GM12878 (cell line): Measurements from ENCODE around the gene MYL6B. TPM values are rescaled to one million over a fixed set of nuclear protein-coding genes. Genes with fewer than 3 reads are reported as not detected.

Source experiments
- ATF7 ChIP-seq: fragments of 450-650 bp; IDR thresholded peaks from 2 replicates; pipeline ENCODE4 v1.6.1; 2016; ENCODE audit warnings: low read depth, mild to moderate bottlenecking
- KDM1A ChIP-seq: fragments of 200-600 bp; sonication (generic); IDR thresholded peaks from 2 replicates; pipeline ENCODE4 v1.6.1; 2016; ENCODE audit warnings: borderline replicate concordance
- MAX ChIP-seq: IDR thresholded peaks from 2 replicates; pipeline ENCODE4 v1.6.1; 2012; ENCODE audit warnings: low read depth, low read length, improper control_type of control experiment
- MXI1 ChIP-seq: fragments of 150-350 bp; IDR thresholded peaks from 2 replicates; pipeline ENCODE4 v1.6.1; 2011; ENCODE audit warnings: low read depth, mild to moderate bottlenecking, inconsistent platforms, low read length, improper control_type of control experiment
- NR2C2 ChIP-seq: IDR thresholded peaks from 2 replicates; pipeline ENCODE4 v1.6.1; 2011; ENCODE audit warnings: borderline replicate concordance, low read depth; ENCODE audit not compliant: control insufficient read depth, insufficient read length
- PAX8 ChIP-seq: fragments of 450-650 bp; IDR thresholded peaks from 2 replicates; pipeline ENCODE4 v1.6.1; 2017; ENCODE audit warnings: mild to moderate bottlenecking, moderate library complexity
- PML ChIP-seq: IDR thresholded peaks from 2 replicates; pipeline ENCODE4 v1.6.1; 2012; ENCODE audit warnings: low read length, inconsistent platforms
- RAD51 ChIP-seq: fragments of 450-650 bp; IDR thresholded peaks from 2 replicates; pipeline ENCODE4 v1.6.1; 2016; ENCODE audit warnings: moderate library complexity, mild to moderate bottlenecking, inconsistent platforms
- RUNX3 ChIP-seq: IDR thresholded peaks from 2 replicates; pipeline ENCODE4 v1.6.1; 2012; ENCODE audit warnings: low read length, inconsistent platforms
- STAT1 ChIP-seq: fragments of 450-650 bp; conservative IDR thresholded peaks from 2 replicates; pipeline ENCODE4 v1.6.1; 2014; ENCODE audit warnings: antibody characterized with exemption, mild to moderate bottlenecking
- ZNF274 ChIP-seq: IDR thresholded peaks from one replicate; pipeline ENCODE4 v1.8.0; 2011; ENCODE audit not compliant: insufficient read length, insufficient read depth
- ZZZ3 ChIP-seq: IDR thresholded peaks from 2 replicates; pipeline ENCODE4 v1.6.1; 2011; ENCODE audit warnings: low read depth; ENCODE audit not compliant: control insufficient read depth, insufficient read length
- polyA plus RNA-seq, 11 experiments: library from polyadenylated mRNA; depleted of rRNA in 4 of 11; unstranded in 6 of 11; stranded (reverse) in 5 of 11; fragments of >200 nt; fragmentation: Nextera tagmentation in 4 of 11; fragmentation: Illumina TruSeq in 1 of 11; extraction: Ambion mirVana in 4 of 11; extraction: Trizol in 1 of 11; gene quantifications; 1 replicate in 1 of 11; 2 replicates in 10 of 11; pipeline versions ENCODE4 v1.2.1 to v1.2.3, GENCODE V29; 2011 to 2016; ENCODE audit warnings: inconsistent platforms in 2 of 11, missing spikeins in 2 of 11, low read depth in 1 of 11
- total RNA-seq, 4 experiments: library from RNA; depleted of rRNA in 3 of 4; stranded (reverse); fragments of >200 nt in 3 of 4; fragmentation: Illumina TruSeq in 1 of 4; extraction: Trizol in 1 of 4; gene quantifications; 2 replicates each; pipeline versions ENCODE4 v1.2.1 to v1.2.3, GENCODE V29; 2013 to 2021
- TF ChIP-seq, protein P1 (sequence below): IDR thresholded peaks from 2 replicates; pipeline ENCODE4 v1.6.1; 2012; ENCODE audit warnings: mild to moderate bottlenecking, low read depth, low read length
- TF ChIP-seq, protein P2 (sequence below): IDR thresholded peaks from 2 replicates; pipeline ENCODE4 v1.6.1; 2011; ENCODE audit warnings: borderline replicate concordance, low read depth, mild to moderate bottlenecking, moderate library complexity, low read length; ENCODE audit not compliant: insufficient read depth, poor library complexity, severe bottlenecking

The MYL6B gene
- total and polyA plus RNA-seq, 10 of the 15 experiments (the other 5 are each of a cell fraction or from before 2014, with no cell fraction given): 75.5 to 153 (median 114) TPM

- TF ChIP-seq, protein P1, sequence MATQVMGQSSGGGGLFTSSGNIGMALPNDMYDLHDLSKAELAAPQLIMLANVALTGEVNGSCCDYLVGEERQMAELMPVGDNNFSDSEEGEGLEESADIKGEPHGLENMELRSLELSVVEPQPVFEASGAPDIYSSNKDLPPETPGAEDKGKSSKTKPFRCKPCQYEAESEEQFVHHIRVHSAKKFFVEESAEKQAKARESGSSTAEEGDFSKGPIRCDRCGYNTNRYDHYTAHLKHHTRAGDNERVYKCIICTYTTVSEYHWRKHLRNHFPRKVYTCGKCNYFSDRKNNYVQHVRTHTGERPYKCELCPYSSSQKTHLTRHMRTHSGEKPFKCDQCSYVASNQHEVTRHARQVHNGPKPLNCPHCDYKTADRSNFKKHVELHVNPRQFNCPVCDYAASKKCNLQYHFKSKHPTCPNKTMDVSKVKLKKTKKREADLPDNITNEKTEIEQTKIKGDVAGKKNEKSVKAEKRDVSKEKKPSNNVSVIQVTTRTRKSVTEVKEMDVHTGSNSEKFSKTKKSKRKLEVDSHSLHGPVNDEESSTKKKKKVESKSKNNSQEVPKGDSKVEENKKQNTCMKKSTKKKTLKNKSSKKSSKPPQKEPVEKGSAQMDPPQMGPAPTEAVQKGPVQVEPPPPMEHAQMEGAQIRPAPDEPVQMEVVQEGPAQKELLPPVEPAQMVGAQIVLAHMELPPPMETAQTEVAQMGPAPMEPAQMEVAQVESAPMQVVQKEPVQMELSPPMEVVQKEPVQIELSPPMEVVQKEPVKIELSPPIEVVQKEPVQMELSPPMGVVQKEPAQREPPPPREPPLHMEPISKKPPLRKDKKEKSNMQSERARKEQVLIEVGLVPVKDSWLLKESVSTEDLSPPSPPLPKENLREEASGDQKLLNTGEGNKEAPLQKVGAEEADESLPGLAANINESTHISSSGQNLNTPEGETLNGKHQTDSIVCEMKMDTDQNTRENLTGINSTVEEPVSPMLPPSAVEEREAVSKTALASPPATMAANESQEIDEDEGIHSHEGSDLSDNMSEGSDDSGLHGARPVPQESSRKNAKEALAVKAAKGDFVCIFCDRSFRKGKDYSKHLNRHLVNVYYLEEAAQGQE: no peak
- TF ChIP-seq, protein P2, sequence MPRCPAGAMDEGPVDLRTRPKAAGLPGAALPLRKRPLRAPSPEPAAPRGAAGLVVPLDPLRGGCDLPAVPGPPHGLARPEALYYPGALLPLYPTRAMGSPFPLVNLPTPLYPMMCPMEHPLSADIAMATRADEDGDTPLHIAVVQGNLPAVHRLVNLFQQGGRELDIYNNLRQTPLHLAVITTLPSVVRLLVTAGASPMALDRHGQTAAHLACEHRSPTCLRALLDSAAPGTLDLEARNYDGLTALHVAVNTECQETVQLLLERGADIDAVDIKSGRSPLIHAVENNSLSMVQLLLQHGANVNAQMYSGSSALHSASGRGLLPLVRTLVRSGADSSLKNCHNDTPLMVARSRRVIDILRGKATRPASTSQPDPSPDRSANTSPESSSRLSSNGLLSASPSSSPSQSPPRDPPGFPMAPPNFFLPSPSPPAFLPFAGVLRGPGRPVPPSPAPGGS: peak; percentile 41
- TF ChIP-seq ZZZ3 (no peak), ZNF274 (no peak), MXI1 (no peak), RUNX3 (no peak; the same call in 1 of the 2 replicates), KDM1A (no peak), MAX (no peak), STAT1 (no peak), PAX8 (no peak), RAD51 (no peak), ATF7 (no peak), PML (no peak), NR2C2 (no peak)
Measured at GRCh38 chr12:56159482-56160192, 7.2 kb downstream of the MYL6B start (continued).
